Gastrocnemius medialis (tissue), 4 donors: ENCODE data around the gene OR6C3. TPM values are rescaled to one million over a fixed set of nuclear protein-coding genes. Genes with fewer than 3 reads are reported as not detected.

Experiments used
- ATAC-seq, 2 donors: fragments of 150-250 bp; one replicate each; pipeline ENCODE4 v1.9.1; 2016
- DNase-seq, 2 donors: peaks; one replicate each; pipeline ENCODE4 v3.0.0-alpha.2; 2019
- H3K27ac ChIP-seq, 4 donors: fragments of 200-600 bp; sonication (generic); 1 replicate in 1 of 4; 2 replicates in 3 of 4; pipeline ENCODE4 v1.5.1; 2016 to 2018; ENCODE audit warnings: mild to moderate bottlenecking in 2 of 4, moderate library complexity in 1 of 4
- H3K27me3 ChIP-seq, 3 donors: fragments of 200-600 bp; sonication (generic) in 2 of 3; 1 replicate in 1 of 3; 2 replicates in 2 of 3; pipeline versions ENCODE4 v1.5.1 to v1.6.0; 2016 to 2019; ENCODE audit warnings: mild to moderate bottlenecking in 1 of 3, moderate library complexity in 1 of 3
- H3K36me3 ChIP-seq, 2 donors: fragments of 200-600 bp; sonication (generic) in 1 of 2; one replicate each; pipeline ENCODE4 v1.5.1; 2017 to 2018
- H3K4me1 ChIP-seq, 2 donors: fragments of 200-600 bp; sonication (generic) in 1 of 2; one replicate each; pipeline ENCODE4 v1.5.1; 2016 to 2017; ENCODE audit warnings: mild to moderate bottlenecking in 2 of 2
- H3K4me3 ChIP-seq, 4 donors: fragments of 200-600 bp; sonication (generic) in 3 of 4; 1 replicate in 1 of 4; 2 replicates in 3 of 4; pipeline ENCODE4 v1.5.1; 2016 to 2019; ENCODE audit warnings: mild to moderate bottlenecking in 2 of 4
- H3K9me3 ChIP-seq, 3 donors: fragments of 200-600 bp; sonication (generic) in 2 of 3; 1 replicate in 1 of 3; 2 replicates in 2 of 3; pipeline ENCODE4 v1.5.1; 2016 to 2019
- CTCF ChIP-seq, 5 experiments: fragments of 450-650 bp in 3 of 5; fragments of 200-600 bp in 2 of 5; sonication (generic) in 2 of 5; IDR thresholded peaks in 4 of 5; conservative IDR thresholded peaks in 1 of 5; 1 replicate in 4 of 5; 2 replicates in 1 of 5; pipeline ENCODE4 v1.5.1; 2016 to 2019; ENCODE audit warnings: antibody characterized with exemption in 5 of 5, mild to moderate bottlenecking in 3 of 5, moderate library complexity in 3 of 5
- POLR2A ChIP-seq, 2 donors: fragments of 450-650 bp; IDR thresholded peaks; one replicate each; pipeline ENCODE4 v1.6.1; 2017; ENCODE audit warnings: antibody characterized with exemption in 2 of 2, mild to moderate bottlenecking in 2 of 2, moderate library complexity in 2 of 2
- in situ Hi-C, 4 donors: fragments of 200-750 bp; cut with MboI; loops; one replicate each; pipeline versions ENCODE4 v1.15.0 to v1.8.0; 2017; ENCODE audit warnings: low sequenced_read_pairs in 4 of 4
- intact Hi-C: fragments of 100-400 bp; cut with DNase I; formaldehyde crosslinking; loops from one replicate; pipeline ENCODE4 v1.15.1; 2023; ENCODE audit warnings: low total_unique reads
- total RNA-seq, 4 donors: library from RNA; depleted of rRNA; stranded (reverse); fragments of >200 nt; gene quantifications; one replicate each; pipeline versions ENCODE4 v1.1.0 to v1.2.3, GENCODE V29; 2016

Gene OR6C3
- total RNA-seq, result not detected

GRCh38 chr12:55330446-55330845 is at the start of gene OR6C3:
Gene OR6C3 (plus strand): TSS chr12:55330746. CDS start chr12:55331701, 955 bp downstream.
- TF ChIP-seq CTCF (IDR thresholded peaks at IDR 0.05 in 4 of 5, conservative IDR thresholded peaks at IDR 0.05 in 1 of 5) (no peak), POLR2A (IDR thresholded peaks at IDR 0.05) (no peak)
- ATAC-seq (no peak), DNase-seq (no peak)
- H3K27ac ChIP-seq, result no peak within 1 kb of the TSS
- no peaks in the 10 kb centered on the region for H3K27me3 ChIP-seq
- H3K4me3 ChIP-seq, result no peak within 1 kb of the TSS
- intact Hi-C loops, result no loop called here
- no peaks in the 10 kb centered on the region for H3K36me3 ChIP-seq
- in situ Hi-C loops, result no loop called here
- H3K9me3 ChIP-seq, result no peaks in the 10 kb centered on the region
- H3K4me1 ChIP-seq, result no peaks in the 10 kb centered on the region

GRCh38 chr12:55280991-55281390 is 49.6 kb upstream of the OR6C3 start:
- ATAC-seq (no peak), DNase-seq (no peak)
- in situ Hi-C loops (no loop called here), intact Hi-C loops (no loop called here)
- TF ChIP-seq CTCF (IDR thresholded peaks at IDR 0.05 in 4 of 5, conservative IDR thresholded peaks at IDR 0.05 in 1 of 5) (no peak), POLR2A (IDR thresholded peaks at IDR 0.05) (no peak)
- no peaks in the 10 kb centered on the region for H3K36me3 ChIP-seq
- no peaks in the 10 kb centered on the region for H3K4me1 ChIP-seq
- no peak overlapping the region for H3K27ac ChIP-seq
- H3K9me3 ChIP-seq, result no peaks in the 10 kb centered on the region
- no peaks in the 10 kb centered on the region for H3K27me3 ChIP-seq
- H3K4me3 ChIP-seq, result no peak overlapping the region

- no peaks in the 10 kb centered on the region for H3K36me3 ChIP-seq
- TF ChIP-seq CTCF (IDR thresholded peaks at IDR 0.05 in 4 of 5, conservative IDR thresholded peaks at IDR 0.05 in 1 of 5) (no peak), POLR2A (IDR thresholded peaks at IDR 0.05) (no peak)
- H3K4me3 ChIP-seq, result no peak overlapping the region
- no peaks in the 10 kb centered on the region for H3K4me1 ChIP-seq
- intact Hi-C loops (no loop called here), in situ Hi-C loops (no loop called here)
- H3K27me3 ChIP-seq, result no peaks in the 10 kb centered on the region
- H3K9me3 ChIP-seq, result no peaks in the 10 kb centered on the region
- no peak for DNase-seq
- ATAC-seq, result no peak
- no peak overlapping the region for H3K27ac ChIP-seq
Observed at GRCh38 chr12:55289999-55290398, 40.5 kb upstream of the OR6C3 start.

GRCh38 chr12:55296469-55296868 is 34.1 kb upstream of the OR6C3 start, which contains the start of gene OR6C6:
Gene OR6C6 (minus strand): TSS chr12:55296569. CDS start chr12:55295232, 1,337 bp downstream.
- Histone ChIP-seq H3K4me3 (no peak within 1 kb of the TSS), H3K36me3 (no peaks in the 10 kb centered on the region), H3K27ac (no peak within 1 kb of the TSS), H3K4me1 (no peaks in the 10 kb centered on the region), H3K9me3 (no peaks in the 10 kb centered on the region), H3K27me3 (no peaks in the 10 kb centered on the region)
- TF ChIP-seq POLR2A (IDR thresholded peaks at IDR 0.05) (no peak), CTCF (IDR thresholded peaks at IDR 0.05 in 4 of 5, conservative IDR thresholded peaks at IDR 0.05 in 1 of 5) (no peak)
- DNase-seq (no peak), ATAC-seq (no peak)
- intact Hi-C loops (no loop called here), in situ Hi-C loops (no loop called here)

GRCh38 chr12:55314043-55314442 is 16.5 kb upstream of the OR6C3 start, which contains the start of gene OR6C1:
Gene OR6C1 (plus strand): TSS chr12:55314343. CDS start chr12:55320600, 6,257 bp downstream.
- intact Hi-C loops (no loop called here), in situ Hi-C loops (no loop called here)
- H3K36me3 ChIP-seq, result no peaks in the 10 kb centered on the region
- no peaks in the 10 kb centered on the region for H3K4me1 ChIP-seq
- no peaks in the 10 kb centered on the region for H3K27me3 ChIP-seq
- H3K4me3 ChIP-seq, result no peak within 1 kb of the TSS
- H3K27ac ChIP-seq, result no peak within 1 kb of the TSS
- no peaks in the 10 kb centered on the region for H3K9me3 ChIP-seq
- DNase-seq (no peak), ATAC-seq (no peak)
- TF ChIP-seq CTCF (IDR thresholded peaks at IDR 0.05 in 4 of 5, conservative IDR thresholded peaks at IDR 0.05 in 1 of 5), result no peak
- TF ChIP-seq POLR2A (IDR thresholded peaks at IDR 0.05), result no peak
